ENCODE results near the gene LMAN2.
A peak's percentile ranks its signal among the peaks of the same experiment; 100 is the strongest.

The LMAN2 gene

DNA sequence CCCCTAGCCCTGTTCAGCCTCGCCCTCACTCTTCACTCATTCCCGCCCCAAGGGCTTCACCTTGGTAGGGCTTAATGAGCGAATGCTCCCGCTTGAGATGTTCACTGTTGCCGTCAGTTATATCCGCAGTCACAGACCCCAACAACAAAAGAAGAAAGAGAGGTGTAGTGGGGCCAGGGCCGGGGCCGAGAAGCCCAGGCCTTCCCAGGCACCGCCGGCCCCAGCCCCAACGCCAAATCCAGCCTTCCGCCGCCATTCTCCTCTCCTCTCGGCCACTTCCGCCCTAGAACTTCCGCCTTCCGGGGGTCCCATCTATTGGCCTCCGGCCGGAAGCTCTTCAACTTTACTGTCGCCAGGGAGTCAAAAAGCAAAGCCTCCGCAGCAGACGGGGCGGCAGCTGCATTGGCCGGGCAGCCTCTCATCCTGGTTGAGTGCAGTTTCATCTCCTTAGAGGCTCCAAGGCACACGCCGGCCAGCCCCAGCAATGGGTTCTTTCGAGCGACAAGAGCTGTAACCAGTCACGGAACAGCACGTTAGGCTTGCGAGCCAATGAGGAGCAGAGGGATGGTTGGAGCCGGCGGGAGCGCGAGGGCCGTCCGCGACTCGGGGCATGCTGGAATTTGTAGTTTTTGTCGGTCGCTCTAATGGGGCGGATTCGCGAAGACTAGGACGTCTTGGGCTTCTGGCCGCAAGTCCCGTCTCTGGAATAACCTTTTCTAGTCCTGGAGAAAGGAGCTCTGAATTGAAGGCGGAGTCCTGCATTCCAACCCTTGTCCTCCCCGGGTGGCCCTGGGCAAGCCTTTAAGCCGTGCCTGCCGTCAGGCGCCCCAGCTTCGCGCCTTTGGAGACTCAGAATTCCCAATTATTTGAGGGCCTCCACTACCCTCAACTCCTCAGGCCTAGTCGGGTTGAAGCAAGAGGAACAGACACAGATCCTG is at the start of gene LMAN2:
Gene LMAN2, minus strand, starts transcription at position 277 of the 938 bp plus-strand sequence. Its CDS starts 21 bp downstream, at position 256.
- peak; percentile 75 to 92 (median 90) for DNase-seq

DNA sequence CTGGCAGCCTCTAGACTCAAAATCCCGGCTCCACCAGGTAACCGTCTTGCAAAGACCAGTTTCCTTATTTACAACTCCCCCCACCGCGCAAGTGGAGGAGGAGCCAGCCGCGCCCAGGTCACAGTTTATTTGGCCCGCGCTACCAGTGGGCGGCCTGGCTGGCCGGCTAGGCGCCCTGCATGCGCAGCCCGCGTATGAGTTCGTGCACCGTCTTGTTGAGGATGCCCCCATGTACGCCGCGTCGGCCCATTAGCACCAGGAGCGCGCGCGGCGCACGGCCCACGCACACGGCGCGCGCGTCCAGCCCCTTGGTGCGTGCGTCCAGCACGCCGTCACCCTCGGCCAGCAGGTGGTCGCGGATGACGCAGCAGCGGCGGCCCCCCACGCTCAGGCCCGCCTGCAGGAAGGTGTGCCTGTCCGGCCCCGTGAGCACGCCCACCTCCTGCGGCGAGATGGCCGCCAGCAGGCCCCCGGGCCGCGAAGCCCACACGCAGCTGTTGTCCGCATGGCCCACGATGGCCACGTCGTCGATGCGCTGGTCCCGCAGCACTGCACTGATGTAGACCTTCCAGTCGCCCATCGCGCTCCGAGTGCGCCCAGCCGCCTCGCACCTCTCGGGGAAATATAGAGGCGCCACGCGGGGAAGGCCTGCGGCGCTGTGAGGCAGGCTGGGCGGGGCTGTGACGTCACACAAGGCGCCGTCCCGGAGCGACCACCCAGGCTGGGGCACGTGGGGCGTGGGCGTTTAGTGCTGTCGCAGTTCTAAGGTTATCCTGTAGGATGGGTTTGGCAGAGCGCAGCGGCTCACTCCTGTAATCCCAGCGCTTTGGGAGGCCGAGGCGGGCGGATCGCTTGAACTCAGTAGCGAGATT is 48.8 kb upstream of the LMAN2 start, which contains the start of gene PFN3:
Gene PFN3, minus strand, starts transcription at position 665 of the 872 bp plus-strand sequence. Its CDS starts 85 bp downstream, at position 580.
- DNase-seq = no peak

GRCh38 chr5:177397875-177398390 is 46.5 kb upstream of the LMAN2 start:
- DNase-seq = no peak

DNA sequence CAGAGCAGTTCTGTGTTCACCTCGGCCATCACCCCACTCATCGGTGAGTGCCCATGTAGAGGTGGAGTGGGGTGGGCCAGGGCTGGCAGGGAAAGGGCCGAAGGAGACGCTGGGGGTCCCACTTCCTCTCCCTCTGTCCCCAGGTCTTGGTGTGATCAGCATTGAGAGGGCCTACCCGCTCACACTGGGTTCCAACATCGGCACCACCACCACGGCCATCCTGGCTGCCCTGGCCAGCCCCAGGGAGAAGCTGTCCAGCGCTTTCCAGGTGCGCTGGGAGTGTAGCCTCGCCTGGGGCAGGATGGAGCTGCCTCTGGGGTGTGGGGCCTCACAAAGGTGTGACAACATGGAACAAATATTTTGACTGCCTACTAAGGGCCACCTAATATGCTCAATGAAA is 45.3 kb upstream of the LMAN2 start:
- DNase-seq = no peak

DNA sequence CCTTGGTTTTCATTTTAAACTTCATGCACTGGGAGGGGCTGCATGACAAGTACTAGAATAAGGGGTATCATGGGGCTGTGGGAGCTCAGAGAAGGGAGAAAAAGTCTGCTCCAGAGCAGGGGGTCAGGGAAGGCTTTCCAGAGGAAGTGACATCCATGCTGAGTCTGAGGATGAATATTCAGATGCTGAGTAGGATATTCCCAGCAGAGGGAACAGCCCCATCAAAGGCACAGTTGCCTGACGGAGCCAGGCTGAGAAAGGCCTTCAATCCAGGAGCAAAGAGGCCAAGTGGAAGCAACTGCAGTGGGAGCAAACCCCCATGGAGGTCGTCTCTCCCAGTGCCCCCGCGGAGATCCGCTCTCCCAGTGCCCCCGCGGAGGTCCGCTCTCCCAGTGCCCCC is 44.6 kb upstream of the LMAN2 start:
- no peak for DNase-seq

GRCh38 chr5:177393990-177394389 is 42.5 kb upstream of the LMAN2 start:
- DNase-seq = no peak

DNA sequence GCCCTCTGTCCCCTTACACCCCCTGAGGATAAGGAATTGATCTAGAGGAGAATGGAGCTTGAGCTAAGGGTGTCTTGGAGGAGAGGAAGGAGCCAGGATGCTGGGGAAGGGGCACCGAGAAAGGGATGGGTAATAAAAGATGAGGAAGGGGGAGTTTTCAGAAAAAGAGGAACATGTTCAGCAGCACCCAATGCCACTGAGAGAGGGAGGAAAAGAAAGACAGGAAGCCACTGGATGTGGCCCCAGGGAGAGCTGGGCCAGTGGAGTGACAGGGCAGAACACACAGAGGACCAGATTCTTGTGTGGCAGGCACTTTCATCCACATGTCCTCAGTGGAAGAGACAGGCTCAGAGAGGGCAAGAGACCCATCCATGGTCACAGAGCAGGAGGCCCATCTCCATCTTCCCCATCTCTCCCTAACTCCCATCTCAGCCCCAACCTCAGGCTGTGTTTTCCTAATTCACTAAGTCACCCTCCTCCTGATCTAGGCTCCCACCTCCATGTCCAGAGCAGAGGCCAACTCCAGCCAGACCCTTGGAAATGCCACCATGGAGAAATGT is 41.8 kb upstream of the LMAN2 start:
- DNase-seq = no peak

- DNase-seq = no peak
These were observed 41.3 kb upstream of the LMAN2 start for GRCh38 chr5:177392765-177393164.

- peak; percentile 66 to 81 (median 74) for DNase-seq
These were observed 39.2 kb upstream of the LMAN2 start for GRCh38 chr5:177390363-177391300.

DNA sequence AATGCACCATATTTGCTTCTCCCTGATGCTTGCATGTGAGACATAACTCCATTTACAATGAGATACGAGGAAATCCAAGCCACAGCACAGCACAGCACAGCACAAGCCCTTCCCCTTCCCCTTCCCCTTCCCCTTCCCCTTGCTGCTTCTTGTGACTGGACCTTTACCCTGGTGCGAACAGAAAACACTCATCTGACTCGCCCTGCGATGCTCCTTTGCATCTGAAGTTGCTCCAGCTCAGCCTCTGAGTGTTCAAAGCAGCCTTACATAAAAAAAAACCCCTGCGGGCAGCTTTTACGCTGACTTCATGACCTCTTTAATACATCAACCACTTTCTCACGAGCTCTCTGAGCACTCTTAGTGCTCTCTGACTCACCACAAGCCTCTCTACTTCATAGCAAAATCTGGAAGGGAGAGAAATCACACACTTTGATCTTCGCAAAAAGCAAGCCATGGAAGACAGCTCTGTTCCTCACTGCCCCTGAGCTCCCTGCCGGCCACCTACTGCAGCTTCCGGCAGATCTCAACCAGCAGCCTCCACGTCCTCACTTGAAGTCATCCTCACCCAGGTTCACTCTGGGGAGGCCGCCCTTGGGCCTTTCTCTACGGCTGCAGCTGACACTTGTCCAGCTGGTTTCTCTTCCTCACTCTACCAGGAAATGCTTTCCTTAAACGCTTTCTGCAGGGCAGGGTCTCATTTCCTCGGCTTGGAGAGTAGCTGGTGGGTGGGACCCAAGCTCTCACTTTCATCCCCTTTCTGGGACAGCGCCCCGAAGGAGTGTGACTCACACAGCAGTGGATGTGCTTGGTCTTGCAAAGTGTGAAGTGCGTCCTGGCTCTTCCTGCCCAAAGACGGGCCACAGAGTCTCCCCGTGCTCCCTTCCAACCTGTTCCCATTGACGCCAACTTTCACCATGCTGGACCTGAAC is 38.0 kb upstream of the LMAN2 start:
- DNase-seq = no peak

GRCh38 chr5:177388521-177389052 is 37.1 kb upstream of the LMAN2 start:
- no peak for DNase-seq

DNA sequence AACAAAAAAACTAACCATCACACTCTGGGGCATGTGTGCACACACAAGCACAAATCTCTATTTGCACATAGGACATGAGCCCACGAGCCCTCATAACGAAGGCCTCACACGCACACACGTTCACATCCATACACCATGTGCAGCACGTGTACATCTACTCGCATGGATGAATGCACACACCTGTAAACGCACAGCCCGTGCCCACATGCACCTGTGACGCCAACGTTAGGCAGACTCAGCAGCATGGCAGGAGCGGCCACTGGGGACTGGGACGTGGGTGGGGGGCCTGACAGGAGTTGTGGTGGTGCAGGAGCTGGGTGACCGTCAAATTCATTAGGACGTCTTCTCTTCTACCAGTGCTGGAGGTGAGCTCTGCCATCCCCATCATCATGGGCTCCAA is 35.9 kb upstream of the LMAN2 start:
- no peak for DNase-seq

GRCh38 chr5:177386542-177386941 is 35.1 kb upstream of the LMAN2 start:
- DNase-seq = no peak

- DNase-seq = no peak
These were observed 34.3 kb upstream of the LMAN2 start for GRCh38 chr5:177385720-177386119.

- DNase-seq = no peak
These were observed 32.7 kb upstream of the LMAN2 start, which contains the start of gene SLC34A1 for GRCh38 chr5:177384134-177384533. Gene SLC34A1, plus strand, starts transcription at chr5:177384434. Its CDS starts 1,308 bp downstream, at chr5:177385742.

- DNase-seq = no peak
These were observed 31.7 kb upstream of the LMAN2 start for GRCh38 chr5:177383181-177383580.

GRCh38 chr5:177382423-177383029 is 31.1 kb upstream of the LMAN2 start:
- DNase-seq = peak in 1 of 4 experiments; percentile 37

DNA sequence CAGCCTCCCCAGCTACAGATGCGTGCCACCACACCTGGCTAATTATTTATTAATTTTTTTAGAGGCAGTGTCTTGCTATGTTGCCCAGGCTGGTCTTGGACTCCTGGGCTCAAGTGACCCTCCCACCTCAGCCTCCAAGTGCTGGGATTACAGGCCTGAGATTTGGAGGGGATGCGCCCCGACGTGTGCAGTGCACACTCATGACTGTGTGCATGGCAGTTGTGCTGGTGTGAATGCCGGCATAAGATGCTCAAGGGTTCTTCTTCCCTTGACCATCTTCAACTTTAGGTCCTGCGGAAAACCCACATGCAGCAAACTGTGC is 29.3 kb upstream of the LMAN2 start:
- no peak for DNase-seq
